Activated CD4-positive, CD25-positive, alpha-beta regulatory T cell treated with anti-CD3 and anti-CD28 coated beads, Interleukin-2, amount 50 U/mL, for 24 hours (primary cell): ENCODE measurements around the gene POU2AF2.
A peak's percentile ranks its signal among the peaks of the same experiment; 100 is the strongest.
"Not testable (repeated sequence)": the region's sequence is repeated elsewhere in the genome, so short reads cannot be mapped to it uniquely, and the experiment has no call there.

ENCODE experiments used
- ATAC-seq, 2 donors: fragments of 150-1000 bp; cut with Tn5 transposase; one replicate each; pipeline ENCODE4 v1.10.0; 2021; ENCODE audit warnings: mild to moderate bottlenecking in 1 of 2, moderate library complexity in 1 of 2

POU2AF2 gene, protein sequence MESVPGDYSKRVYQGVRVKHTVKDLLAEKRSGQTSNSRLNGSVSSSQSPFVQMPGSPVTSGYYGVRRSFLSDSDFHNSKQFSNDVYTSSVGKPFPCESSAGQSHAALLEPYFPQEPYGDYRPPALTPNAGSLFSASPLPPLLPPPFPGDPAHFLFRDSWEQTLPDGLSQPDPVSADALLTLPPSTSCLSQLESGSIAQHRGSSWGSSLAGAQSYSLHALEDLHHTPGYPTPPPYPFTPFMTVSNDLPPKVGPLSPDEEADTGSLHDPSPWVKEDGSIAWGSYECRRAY

DNA sequence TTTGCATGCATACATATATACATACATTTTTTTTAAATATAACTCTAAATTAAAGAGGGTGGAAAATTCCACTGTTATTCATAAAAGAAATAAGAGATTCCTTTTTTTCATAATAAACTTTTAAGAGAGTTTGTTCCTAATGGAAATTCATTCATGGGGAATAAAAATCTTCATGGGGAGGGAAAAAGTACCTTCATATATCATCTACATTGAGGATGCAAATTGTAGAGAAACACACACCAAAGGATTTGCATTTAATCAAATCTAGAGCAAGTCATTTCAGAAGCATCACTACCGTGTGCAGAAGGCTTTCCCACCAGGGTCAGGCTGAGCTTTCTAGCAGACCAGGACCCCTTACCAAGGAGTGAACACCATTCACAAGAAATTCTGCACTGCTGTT, at the start of gene POU2AF2:
TSS of gene POU2AF2 (plus strand) at position 301 of the 400 bp plus-strand sequence. CDS start 129 bp downstream, outside the sequence.
- ATAC-seq: no peak

DNA sequence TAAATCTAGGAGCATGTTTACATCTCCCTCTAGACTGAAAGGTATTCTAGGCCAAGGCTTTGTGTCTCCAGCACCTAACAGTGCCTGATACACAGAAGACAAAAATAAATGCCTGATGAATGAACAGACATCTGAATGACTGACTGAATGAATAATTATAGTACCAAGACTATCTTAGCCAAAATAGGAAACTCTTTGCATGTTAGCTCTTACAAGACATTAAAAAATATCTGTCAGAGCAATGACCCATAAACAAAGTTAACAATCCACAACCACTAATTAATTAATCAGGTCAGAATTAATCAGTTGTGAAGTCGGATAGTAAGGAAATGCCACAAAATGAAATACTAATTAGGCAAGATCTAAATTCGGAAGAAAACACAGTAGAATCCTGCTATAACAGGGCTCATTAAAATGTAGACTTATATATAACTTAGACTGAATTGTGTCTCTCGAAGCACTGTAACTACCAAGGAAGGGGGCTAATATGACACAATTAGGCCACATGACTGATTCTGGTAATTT, 45.5 kb upstream of the POU2AF2 start:
- no peak for ATAC-seq

DNA sequence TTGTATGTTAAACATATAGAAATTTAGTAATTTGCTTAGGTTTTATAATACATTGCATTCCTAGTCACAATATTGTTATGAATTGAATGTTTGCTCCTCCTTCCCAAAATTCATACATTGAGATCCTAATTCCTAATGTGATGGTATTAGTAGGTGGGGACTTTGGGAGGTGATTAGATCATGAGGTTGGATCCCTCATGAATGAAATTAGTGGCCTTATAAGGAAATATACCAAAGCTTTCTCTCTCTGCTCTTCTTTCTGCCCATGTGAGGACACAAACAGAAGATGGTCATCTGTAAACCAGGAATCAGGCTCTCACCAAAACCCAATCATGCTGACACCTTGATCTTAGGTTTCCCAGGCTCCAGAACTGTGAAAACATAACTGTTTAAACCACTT, 41.3 kb upstream of the POU2AF2 start:
- no peak for ATAC-seq

DNA sequence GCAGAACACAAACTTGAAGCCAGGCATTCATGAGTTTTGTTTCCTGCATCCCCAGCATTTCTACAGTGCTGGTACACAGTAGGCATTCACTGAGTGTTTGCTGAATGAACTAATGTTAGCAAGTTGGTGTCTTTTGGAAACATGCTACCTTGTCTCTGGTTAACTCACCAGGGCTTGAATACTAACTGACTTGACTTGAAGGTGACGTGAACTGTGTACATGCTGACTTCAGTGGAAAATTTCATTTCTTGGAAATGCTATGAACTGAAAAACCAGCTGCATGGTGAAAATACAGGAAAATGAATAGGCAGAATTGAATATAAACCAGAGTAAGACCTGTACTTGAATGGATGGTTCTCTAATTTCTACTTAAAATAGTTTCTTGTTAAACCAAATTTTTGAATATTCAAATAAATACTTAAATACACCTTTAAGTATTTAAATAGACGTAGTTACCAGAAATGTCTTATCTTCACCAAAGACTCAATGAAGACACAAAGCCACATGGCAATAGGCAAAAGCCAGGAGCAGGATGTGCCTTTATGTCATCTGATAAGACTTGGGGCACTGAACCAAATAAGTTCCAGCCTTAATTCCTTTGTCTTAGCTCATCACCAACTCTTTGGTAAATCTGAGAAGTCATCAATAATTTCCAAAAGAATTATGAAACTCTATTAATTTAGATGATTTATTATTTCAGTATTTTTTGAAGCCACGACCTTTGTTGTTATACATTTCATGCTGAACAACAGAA, 39.7 kb upstream of the POU2AF2 start:
- peak in 1 of 2 donors; percentile 20 for ATAC-seq

DNA sequence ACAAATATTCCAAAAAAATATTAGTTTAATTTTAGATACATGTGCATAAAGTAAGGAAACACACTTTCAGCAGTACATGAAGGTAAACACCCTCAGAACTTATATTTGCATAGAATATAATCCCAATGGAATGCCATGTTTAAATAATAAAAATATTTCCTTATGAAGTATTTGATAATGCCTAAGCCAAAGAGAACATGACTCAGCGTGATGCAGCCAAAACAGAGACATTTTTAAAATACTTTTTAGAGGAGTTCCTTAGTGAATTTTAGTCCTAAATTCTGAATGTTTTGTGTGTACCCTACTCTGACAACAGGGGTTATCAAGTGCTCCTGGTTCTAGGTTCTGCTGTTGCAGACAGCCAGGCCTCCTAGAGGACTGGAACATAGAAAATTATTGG, 39.1 kb upstream of the POU2AF2 start:
- ATAC-seq: no peak

DNA sequence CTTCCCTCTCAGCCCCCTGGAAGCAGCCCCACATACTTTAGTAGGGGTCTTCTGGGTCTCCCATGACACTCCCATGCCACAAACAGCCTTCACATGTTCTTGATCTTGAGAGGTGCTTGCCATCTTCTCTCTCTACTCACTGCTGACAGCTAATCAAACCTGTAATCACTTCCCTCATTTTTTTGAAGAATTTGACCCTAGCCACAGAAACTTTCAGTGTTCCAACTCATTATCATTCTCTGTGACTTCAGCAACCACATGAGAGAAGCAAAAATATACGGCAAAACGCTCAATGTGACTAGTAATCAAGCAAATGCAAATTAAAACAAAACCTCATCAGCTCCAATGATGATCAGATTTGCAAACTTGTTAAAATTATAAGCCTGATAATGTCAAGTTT, 38.3 kb upstream of the POU2AF2 start:
- ATAC-seq: no peak

DNA sequence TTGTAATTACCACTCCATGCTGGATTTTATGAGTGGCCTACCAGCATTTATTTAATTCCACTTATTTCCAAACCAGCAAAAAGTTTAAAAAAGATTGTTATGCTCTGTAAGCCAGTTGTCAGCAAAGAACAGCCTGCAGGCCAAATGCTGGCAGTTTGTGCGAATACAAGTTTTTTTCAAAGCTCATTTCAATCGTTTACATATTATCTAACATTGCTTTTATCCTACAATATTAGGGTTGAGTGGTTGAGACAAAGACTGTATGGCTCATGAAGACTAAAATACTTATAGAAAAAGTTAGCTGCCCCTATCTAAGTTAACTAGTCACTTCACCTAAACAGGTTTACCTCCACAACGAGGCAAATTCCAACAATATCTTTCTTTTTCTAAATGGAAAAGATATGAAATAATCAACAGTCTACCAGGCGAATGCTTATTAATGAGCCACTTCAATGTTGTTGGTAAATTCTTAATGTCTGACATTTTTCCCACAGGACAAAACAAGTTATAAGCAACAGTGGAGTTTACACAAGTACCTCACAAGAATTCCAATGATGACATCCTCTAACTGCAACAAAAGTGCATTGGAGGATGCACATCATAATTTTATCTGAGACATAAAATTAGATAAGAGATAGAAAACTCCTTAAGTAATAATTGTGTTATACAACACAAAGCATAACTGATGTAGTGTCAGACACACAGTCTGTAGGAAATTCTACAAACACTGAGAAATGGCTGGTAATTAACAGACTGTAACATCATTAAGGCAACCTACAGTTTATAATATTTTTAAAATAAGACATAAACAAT, 35.8 kb upstream of the POU2AF2 start:
- ATAC-seq: no peak

DNA sequence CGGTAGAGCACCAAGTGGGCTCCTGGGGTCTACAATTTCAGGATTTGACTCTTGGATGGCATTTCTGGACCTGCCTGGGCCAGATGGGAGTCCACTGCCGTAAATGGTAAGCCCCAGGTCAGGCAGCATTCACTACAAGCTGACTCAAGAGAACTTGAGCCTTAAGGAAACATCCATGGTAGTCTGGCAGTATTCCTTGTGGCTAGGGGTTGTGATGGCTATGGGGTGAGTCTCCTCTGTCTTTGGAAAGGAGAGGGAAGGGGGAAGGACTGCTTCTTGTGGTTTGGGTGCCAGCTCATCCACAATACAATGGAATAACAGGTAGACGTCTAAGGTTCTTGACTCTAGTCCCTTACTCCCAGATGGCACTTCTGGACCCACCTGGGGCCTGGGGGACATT, 32.3 kb upstream of the POU2AF2 start:
- ATAC-seq: no peak

DNA sequence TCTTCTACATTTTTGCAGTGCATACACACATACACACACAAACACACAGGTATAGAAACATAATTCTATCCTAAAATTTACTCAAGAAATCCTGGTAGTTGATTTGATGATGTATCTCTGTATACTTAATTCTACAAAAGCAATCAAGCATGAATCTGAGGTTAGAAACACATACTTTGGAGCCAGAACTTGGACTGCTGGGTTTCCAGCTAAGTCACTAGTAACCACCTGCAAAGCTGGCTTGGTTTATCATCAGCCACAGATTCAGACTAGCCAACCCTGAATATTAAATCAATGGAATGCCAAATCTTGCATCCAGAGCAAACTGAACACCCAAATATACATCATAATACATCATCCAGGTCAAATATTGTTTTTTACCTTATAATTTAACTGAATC, 24.8 kb upstream of the POU2AF2 start:
- ATAC-seq: no peak

DNA sequence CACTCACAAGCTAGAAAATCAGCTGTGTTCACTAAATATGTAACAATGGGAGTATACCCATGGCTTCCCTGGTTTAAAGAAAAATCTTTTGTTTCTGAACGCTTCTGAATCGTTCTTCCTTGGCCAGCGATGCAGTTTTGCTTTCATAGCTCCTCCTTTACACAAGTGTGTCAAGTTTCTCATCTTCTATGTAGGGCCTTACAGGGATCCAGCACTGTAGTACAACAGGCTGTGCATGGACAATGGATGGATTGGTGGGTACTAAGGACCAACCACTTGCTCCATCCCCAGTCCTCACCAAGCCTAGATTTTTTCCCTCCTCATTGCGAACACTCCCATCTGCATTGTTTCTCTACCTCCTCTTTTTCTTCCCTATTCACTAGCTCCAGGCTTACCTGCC, 24.3 kb upstream of the POU2AF2 start:
- no peak for ATAC-seq

DNA sequence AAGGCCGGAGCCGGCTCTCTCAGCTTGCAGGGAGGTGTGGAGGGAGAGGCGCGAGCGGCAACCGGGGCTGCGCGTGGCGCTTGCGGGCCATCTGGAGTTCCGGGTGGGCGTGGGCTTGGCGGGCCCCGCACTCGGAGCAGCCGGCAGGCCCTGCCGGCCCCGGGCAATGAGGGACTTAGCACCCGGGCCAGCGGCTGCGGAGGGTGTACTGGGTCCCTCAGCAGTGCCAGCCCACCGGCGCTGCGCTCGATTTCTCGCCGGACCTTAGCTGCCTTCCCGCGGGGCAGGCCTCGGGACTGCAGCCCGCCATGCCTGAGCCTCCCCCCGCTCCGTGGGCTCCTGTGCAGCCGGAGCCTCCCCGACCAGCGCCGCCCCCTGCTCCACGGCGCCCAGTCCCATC, 23.6 kb upstream of the POU2AF2 start:
- not testable (repeated sequence) for ATAC-seq

DNA sequence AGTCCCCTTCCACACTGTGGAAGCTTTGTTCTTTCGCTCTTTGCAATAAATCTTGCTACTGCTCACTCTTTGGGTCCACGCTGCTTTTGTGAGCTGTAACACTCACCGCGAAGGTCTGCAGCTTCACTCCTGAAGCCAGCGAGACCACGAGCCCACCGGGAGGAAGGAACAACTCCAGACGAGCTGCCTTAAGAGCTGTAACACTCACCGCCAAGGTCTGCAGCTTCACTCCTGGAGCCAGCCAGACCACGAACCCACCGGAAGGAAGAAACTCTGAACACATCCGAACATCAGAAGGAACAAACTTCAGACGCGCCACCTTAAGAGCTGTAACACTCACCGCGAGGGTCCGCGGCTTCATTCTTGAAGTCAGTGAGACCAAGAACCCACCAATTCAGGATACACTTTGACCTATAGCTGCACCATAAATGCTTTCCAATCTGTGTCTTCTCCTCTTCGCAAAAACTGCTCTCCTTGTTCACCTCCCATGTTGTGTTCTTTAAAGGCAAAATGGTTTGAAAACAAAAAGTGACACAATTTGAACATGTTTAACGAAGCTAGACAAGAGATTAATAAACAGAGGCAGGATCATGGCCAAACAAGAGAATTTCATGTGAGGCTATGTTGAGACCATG, 22.6 kb upstream of the POU2AF2 start:
- ATAC-seq: not testable (repeated sequence)

DNA sequence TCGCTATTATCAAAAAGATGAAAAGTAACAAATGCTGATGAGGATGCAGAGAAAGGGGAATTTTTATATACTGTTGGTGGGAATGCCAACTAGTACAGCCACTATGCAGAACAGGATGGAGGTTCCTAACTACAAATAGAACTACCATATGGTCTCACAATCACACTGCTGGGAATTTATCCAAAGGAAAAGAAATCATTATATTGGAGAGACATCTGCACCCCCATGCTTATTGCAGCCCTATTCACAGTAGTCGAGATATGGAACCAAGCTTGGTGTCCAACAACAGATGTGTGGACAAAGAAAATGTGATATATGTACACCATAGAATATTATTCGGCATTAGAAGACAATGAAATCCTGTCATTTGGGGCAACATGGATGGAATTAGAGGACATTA, 19.6 kb upstream of the POU2AF2 start:
- no peak for ATAC-seq

DNA sequence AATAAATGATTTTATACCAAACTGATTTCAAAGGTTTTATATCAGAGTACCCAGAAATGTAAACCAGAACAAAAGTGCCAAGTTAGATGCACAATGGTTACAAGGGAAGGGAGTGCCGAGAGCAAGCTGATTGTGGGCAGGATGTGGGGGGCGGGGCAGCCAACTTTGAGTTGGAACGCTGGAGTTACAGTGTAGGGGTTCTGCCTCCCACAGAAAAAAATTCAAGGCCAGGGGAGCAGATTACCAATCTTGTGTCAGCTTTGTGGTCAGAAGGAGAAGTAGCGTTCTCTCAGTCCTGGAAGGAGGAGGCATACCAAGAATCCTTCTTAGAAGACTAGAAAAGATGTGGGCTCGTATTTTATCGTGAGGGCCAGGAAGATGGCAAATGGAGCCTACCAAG, 15.9 kb upstream of the POU2AF2 start:
- no peak for ATAC-seq

DNA sequence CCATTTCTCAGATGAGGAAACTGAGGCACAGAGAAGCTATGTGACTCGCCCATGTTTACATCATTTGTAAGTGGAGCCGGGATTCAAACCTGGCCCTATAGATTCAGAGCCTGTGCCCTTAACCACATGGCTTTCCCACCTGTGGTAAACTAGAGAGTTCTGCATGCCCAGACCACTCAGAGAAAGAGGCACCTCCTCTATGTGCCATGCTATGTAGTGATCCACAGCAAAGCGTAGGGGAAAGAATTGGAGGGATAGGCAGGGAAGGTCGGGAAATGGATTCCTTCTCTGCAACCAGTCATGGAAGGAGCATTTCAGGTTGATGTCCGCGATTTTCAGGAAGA, 15.4 kb upstream of the POU2AF2 start:
- no peak for ATAC-seq

DNA sequence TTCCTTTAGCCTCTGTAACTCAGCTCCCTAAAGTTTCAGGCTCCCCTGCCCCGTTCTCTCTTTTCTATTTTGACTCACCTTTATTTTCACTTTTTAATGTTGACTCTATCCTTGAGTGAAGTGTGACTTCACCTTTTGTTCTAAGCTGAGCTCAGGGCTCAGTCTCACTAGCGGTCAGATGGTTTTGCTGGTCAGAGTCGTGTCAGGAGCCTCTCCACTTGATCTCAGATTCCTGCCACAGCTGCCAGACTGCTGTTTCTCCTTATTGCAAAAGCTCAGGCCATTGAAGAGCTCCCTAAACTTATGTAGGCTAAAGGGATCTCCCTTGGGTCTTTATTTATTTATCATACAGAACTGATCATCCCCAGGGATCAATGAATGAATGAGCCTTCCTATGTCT, 13.7 kb upstream of the POU2AF2 start:
- ATAC-seq: no peak

DNA sequence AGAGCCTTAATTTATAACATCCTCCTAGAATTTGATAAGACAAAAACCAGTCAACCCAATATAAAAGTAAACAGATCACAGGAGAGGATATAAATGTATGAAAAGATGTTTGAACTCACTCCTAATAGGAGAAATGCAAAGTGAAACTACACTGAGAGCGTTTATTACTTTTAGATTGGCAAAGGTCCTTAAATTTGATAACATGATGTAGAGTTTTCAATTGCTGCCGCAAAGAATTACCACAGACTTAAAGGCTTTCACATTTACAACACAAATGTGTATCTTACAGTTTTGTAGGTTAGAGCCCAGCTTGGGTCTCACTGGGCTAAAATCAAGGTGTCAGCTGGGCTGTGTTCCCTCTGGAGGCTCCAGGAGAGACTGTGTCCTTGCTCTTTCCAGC, 9.1 kb upstream of the POU2AF2 start:
- ATAC-seq: no peak

DNA sequence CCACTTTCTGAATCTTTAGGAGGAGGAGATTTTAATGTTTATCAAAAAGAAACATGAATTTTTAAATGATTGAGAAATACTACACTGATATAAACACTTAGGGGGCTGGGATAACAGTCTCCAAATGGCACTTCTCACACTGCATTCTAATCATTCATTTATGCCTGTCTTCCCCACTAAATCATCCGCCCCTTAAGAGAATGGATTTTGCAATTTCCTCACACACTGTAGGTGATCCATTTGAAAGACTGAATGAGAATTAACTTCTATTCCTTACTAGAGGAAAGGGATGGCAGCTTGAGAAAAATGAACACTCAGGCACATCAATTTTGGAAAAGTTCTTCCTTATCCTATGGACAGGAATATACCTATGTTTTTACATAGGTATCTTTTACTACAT, 7.6 kb upstream of the POU2AF2 start:
- ATAC-seq: no peak

DNA sequence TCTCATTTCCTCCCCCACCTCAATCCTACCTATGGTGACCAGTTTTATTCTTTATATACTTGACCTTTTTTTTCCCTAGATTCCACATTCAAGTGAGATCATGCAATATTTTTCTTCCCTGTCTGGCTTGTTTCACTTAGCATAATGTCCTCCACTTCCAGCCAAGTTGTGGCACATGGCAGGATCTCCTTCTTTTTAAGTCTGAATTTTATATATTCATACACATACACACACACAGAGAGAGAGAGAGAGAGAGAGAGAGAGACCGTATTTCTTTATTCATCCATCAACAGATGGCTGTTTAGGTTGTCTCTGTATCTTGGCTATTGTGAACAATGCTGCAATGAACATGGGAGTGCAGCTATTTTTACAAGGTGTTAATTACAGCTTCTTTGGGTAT, 1.4 kb downstream of the POU2AF2 start:
- ATAC-seq: no peak

DNA sequence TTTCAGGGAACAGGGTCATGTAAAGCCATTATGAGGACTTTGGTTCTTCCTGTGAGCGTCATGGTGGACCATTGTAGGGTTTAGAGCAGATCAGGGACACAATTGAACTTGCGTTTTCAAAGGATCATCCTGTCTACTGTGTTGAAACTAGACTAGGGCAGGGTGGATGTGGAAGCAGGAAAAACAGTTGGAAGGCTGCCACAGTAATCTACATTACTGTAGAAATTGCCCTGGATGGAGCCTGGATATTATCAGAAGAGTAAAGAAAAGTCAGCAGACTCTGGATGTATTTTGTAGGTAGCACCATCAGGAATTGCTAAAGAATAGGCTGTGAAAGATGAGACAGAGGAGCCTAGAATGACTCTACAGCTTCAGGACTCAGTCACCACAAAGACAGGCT, 5.4 kb downstream of the POU2AF2 start:
- no peak for ATAC-seq

DNA sequence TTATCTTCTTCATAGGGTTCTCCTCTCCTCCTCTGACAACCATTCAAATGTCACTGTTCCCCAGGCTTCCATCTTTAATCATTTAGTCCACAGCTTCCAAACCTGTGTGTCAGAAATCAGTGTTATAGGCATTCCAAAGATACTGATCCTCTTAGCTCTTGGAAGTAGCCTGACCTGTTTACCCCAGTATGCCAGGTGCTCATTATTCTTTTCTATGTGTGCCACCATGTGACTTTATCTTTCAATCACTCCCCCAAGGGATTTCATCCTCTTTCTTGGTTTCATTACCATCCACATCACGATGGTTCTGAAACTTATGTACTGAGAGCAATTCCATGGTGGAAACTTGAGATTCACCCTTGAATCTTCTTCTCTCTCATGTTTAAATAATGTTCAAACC, 7.6 kb downstream of the POU2AF2 start:
- no peak for ATAC-seq

DNA sequence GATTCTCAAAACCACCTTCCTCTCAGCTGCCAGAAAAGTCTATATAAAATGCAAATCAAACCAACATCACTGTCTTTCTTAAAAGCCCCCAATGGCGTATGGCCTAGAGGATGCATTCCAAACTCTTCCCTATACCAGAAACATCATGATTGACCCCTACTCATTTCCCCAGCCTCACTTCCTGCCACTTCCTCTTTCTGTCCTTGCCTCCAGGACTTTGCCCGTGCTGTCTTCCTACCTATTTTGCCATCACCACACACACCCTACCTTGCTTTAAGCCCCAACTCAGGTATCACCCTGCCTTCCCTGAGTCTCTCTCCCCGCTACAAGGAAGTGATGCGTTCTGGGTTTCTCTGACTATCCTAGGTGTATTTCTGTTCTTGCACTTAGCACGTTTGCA, 8.1 kb downstream of the POU2AF2 start:
- ATAC-seq: no peak

DNA sequence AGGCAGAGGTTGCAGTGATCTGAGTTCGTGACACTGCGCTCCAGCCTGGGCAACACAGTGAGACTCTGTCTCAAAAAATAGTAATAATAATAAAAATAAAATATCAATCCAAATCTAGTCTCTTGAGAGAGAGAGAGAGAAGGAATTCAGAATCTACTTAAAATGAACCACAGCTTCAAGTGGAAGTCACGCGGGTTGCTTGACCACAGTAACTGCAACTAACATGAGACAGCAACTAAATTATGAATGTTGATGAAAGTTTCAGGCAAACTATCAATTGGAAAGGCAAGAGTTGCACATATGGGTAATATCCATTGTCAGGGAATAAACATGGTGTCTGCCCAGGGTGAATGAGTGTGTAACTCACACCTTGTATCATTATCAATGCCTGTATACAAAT, 12.5 kb downstream of the POU2AF2 start:
- ATAC-seq: no peak
